AG08395 (cell line): ENCODE results near the gene AP2B1.
A peak's percentile ranks its signal among the peaks of the same experiment; 100 is the strongest.

Source experiments
- DNase-seq: peaks from one replicate; pipeline ENCODE4 v3.0.0; 2012; ENCODE audit warnings: mixed read lengths, low spot score

Gene AP2B1

DNA sequence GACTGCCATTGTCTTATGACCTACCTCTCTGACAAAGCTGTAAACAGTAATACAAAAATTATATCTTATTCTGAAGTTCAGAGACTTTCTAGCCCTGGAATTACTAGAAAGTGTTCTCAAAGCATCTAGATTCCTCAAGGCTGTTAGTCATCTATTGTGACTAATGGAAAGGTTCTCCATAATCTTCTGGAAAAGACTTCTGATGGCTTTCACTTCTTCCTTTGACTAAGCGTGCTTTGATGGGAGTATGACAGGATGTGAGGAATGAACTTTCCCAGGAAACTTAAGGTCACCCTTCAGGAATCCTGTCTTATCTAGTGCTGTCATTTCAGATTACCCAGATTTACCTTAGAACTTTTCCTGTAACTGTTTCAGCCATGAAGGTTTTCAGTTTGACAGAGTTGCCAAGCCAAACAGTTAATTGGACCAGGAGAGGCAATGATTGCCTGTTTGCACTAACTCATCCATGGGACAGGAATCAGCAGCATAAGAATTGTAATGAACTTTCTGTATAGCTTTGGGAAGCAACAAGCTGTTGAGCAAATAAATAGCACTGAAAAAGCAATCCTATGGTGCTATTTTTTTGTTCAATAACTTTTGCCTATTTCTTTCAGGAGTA, 43.5 kb downstream of the AP2B1 start:
- DNase-seq: peak; percentile 58

DNA sequence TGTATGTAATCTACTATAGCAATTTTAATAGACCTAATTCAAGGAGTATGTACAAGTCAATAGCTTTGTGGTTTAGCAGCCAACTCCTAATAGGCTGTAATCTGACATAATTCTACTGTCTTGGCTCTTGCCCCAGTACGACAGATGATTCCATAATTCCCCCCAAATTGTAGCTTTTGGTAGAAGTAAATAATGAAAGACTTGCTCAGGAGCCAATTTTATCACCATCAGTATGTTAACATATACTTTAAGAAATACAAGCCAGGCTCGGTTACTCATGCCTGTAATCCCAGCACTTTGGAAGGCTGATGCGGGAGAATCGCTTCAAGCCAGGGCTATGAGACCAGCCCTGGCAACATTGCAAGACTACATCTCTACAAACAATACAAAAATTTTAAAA, 53.9 kb downstream of the AP2B1 start:
- DNase-seq: no peak

- no peak for DNase-seq
These were observed 58.8 kb downstream of the AP2B1 start for GRCh38 chr17:35645923-35646322.

DNA sequence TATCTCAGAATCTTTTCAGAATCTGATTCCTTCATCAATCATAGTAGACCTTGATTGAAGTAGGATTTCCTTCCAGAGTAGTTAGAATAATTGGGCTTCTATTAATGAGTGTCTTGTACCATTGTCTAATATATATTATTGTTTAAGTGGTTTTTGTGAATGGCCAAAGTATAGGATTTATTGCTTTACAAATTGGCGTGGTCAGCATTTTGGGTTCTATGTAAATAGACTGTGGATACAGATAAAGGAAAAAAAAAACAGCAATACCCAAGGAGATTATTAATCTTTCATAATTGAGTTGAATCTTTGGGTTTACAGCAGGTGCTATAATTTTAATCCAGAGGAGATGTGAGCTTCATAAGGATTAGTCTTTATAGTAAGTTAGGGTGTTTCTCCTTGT, 64.3 kb downstream of the AP2B1 start:
- DNase-seq: no peak

DNA sequence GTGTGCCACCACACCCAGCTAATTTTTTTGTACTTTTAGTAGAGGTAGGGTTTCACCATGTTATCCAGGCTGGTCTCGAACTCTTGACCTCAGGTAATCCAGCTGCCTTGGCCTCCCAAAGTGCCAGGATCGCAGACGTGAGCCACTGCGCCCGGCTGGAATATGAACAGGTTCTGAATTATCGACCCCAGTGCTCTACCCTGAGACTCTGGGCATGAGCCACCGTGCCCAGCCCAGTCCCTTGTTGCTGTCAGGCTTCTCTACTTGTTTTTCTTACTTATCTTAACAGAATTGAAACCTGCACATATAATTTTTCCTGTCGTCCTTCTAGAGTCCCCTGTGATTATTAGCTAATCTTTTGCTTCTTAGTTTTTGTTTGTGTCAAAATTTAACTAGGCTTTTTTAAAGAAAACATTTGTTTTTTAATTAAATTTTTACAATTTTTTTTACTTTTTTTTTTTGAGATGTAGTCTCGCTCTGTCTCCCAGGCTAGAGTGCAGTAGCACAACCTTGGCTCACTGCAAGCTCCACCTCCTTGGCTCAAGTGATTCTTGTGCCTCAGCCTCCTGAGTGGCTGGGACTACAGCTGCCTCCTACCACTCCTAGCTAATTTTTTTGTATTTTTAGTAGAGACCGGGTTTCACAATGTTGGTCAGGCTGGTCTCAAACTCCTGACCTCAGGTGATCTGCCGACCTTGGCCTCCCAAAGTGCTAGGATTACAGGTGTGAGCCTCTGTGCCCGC, 66.7 kb downstream of the AP2B1 start:
- no peak for DNase-seq

DNA sequence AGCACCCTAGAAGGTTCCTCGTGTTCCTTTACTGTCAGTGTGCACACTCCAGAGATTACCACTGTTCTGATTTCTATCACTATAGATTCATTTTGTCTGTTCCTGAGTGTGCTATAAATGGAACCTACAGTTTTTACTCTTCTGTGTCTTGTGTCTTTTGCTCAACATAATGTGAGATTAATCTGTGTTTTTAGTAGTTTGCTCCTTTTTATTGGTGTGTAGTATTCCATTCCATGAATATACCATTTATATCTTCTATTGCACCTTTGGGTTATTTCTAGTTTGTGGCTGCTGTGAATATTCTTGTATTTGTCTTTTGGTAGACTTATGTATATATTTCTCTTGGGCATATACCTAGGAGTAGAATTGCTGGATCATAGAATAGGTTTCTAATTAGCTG, 68.2 kb downstream of the AP2B1 start:
- no peak for DNase-seq

DNA sequence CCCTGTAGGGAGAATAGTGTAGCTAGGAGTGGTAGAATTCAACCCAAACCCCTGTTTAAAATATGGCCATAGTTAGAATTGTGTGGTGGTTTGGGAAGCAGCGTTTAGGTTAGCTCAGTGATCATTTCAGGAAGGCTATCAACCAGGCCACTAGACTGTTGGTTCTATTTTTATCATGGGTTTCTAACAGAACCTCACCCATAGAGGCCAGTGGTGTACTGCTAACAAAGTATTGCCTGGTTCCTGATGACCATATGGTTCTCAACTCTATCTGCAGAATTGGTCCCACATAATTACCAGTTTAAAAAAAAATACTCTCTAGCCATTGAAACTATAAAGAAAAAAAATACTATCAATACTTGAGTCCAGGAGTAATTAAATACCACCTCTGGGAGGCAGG, 73.8 kb downstream of the AP2B1 start:
- DNase-seq: no peak

- no peak for DNase-seq
These were observed 77.6 kb downstream of the AP2B1 start for GRCh38 chr17:35664685-35665084.

DNA sequence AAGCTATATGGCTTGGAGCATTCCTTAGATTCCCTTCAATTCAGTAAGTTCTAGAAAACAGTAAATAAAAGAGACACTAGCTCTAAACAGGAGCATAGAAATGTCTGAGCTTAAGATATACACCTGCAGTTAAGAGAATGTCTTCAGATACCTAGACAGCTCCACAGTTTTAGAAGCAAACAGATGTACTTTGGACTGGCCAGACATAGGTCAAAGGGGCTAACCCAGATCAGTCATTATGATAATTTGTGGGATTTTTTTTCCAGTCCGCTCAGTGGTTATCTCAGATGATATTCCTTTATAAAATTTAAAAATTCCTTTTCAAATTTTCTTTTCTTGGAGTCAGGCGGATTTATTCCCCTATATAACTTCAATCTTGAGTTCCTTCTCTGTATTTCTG, 78.5 kb downstream of the AP2B1 start:
- no peak for DNase-seq

GRCh38 chr17:35666070-35666469, 78.9 kb downstream of the AP2B1 start:
- no peak for DNase-seq

- peak; percentile 3 for DNase-seq
These were observed 79.9 kb downstream of the AP2B1 start for GRCh38 chr17:35666967-35667532.

- no peak for DNase-seq
These were observed 81.7 kb downstream of the AP2B1 start for GRCh38 chr17:35668802-35669201.

- DNase-seq: no peak
These were observed 87.4 kb downstream of the AP2B1 start for GRCh38 chr17:35674552-35674951.

DNA sequence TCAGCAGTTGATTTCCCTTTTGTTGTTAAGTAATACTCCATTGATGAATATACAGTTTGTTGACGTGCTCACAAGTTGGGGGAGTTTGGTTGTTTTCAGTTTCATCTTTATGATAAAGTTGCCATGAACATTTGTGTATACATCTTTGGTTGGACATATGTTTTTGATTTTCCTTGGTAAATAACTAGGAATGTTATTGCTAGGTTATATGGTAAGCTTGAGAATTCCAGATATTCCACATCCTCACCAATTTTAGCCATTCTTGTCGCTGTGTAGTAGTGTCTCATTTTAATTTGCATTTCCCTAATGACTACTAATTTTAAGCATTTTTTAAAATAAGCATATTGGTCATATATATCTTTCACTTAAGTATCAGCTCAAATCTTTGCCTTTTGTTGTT, 89.3 kb downstream of the AP2B1 start:
- DNase-seq: no peak

DNA sequence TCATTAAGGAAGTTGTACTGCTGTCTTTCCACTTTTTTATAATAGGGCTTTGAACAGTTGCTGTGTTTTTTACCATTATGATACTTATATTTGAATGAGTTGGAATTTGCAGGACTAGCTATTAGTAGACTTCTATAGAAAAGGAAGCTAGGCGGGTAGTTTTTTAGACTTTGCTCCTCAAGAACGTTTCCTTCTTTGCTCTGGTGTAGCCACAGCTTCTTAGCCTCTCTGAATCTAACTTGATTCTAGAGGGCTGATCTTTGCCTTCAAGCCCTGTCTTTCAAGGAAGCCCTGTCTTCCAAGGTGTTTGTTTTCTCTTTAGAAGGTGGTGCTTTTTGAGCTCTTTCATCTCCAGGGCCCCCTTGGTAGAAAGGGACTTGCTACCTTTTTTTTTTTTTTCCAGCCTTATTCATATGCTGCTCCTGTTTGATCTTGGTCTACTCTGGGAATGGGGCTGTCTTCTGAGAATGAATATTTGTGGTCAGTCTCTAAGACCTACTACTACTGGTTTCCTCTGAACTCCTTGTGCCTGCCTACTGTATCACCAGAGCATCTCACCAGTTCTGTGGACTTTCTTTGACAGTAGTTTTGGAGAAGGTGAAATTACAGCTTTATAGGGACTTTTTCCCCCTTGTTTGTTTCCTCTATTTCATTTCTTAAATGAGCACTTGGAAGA, 92.0 kb downstream of the AP2B1 start:
- no peak for DNase-seq

GRCh38 chr17:35683591-35683990, 96.5 kb downstream of the AP2B1 start:
- DNase-seq: no peak

GRCh38 chr17:35684055-35684802, 97.1 kb downstream of the AP2B1 start:
- peak; percentile 34 for DNase-seq

- DNase-seq: no peak
These were observed 105.5 kb downstream of the AP2B1 start for GRCh38 chr17:35692512-35693210.

- no peak for DNase-seq
These were observed 106.5 kb downstream of the AP2B1 start for GRCh38 chr17:35693662-35694061.

GRCh38 chr17:35694906-35695305, 107.8 kb downstream of the AP2B1 start:
- DNase-seq: no peak

DNA sequence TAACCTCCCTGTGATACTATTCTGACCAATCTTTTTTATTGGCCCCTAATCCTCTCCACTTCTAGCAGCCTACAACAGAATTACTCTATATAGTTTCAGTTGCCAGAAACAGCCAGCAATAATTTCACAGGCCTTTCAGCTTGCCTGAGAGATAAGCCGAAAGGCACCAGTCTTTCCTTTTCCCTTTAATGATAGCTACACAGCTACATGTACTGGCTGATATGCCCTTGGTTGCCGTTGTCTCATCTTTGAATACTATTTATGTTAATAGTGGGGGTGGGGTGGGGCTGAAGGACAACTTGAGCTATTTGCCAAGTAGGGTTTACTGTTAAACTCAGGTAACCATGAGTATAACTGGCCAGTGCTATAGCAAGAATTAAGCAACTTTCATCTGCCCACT, 108.5 kb downstream of the AP2B1 start:
- DNase-seq: no peak

- no peak for DNase-seq
These were observed 111.7 kb downstream of the AP2B1 start for GRCh38 chr17:35698800-35699199.
